Osteocyte (in vitro differentiated cells): ENCODE results near the gene COL15A1. TPM values are rescaled to one million over a fixed set of nuclear protein-coding genes. Genes with fewer than 3 reads are reported as not detected.
"Not testable (repeated sequence)": the region's sequence is repeated elsewhere in the genome, so short reads cannot be mapped to it uniquely, and the experiment has no call there.

Experiments
- DNase-seq: peaks from one replicate; pipeline ENCODE4 v3.0.0; 2021; ENCODE audit warnings: mixed read lengths; ENCODE audit not compliant: unreplicated experiment; ENCODE audit errors: extremely low spot score
- H3K27ac Mint-ChIP-seq: one replicate; pipeline ENCODE4 v1.8.0; 2021; ENCODE audit warnings: mild to moderate bottlenecking, mixed read lengths; ENCODE audit not compliant: unreplicated experiment
- H3K27me3 Mint-ChIP-seq: one replicate; pipeline ENCODE4 v1.8.0; 2021; ENCODE audit warnings: mixed read lengths; ENCODE audit not compliant: unreplicated experiment
- H3K36me3 Mint-ChIP-seq: one replicate; pipeline ENCODE4 v1.8.0; 2021; ENCODE audit warnings: mixed read lengths; ENCODE audit not compliant: unreplicated experiment
- H3K4me1 Mint-ChIP-seq: one replicate; pipeline ENCODE4 v1.8.0; 2021; ENCODE audit warnings: mixed read lengths; ENCODE audit not compliant: unreplicated experiment
- H3K4me3 Mint-ChIP-seq: one replicate; pipeline ENCODE4 v1.8.0; 2021; ENCODE audit warnings: mild to moderate bottlenecking, moderate library complexity, mixed read lengths; ENCODE audit not compliant: unreplicated experiment
- H3K9me3 Mint-ChIP-seq: one replicate; pipeline ENCODE4 v1.8.0; 2021; ENCODE audit warnings: mixed read lengths; ENCODE audit not compliant: unreplicated experiment
- total RNA-seq: library from RNA; stranded (reverse); gene quantifications from 2 replicates; pipeline ENCODE4 v1.2.1, GENCODE V29; 2021
- TF ChIP-seq, protein P1 (sequence below): fragments of 200-600 bp; sonication (generic); IDR thresholded peaks from 2 replicates; pipeline ENCODE4 v1.5.0; 2021; ENCODE audit warnings: antibody characterized with exemption, mild to moderate bottlenecking, moderate library complexity

The COL15A1 gene
- total RNA-seq, 1 donor from 2014 or later: 0.81 TPM

DNA sequence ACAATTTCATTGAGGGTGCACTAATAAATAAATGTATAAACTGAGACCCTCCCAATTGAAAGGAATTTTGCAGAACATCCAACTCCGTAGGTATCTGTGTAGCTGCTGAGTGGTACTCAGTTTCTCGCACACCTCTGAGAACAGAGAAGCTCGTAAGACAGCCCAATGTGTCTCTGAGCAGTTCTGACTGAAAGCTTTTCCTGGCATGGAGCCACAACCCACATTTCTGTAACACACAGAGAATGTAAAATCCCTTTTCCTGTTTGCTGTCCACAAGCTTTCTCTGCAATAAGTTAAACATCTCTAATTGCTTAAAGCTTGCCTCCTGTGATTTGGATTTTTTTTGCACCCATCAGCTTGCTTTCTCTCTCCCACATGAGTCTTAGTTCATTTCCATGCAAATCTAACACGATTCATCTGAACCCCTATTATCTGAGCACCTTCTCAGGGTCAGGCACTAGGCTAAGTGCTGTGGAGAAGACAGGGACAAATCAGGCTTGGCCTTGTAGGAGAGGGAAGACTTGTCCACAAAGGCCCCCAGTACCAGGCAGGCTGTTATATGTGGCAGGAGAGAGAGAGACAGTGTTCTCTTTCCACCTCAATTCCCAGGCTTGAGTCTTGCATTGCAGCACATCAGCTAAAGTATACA is 44.2 kb upstream of the COL15A1 start:
- no peaks in the 10 kb centered on the region for H3K36me3 Mint-ChIP-seq
- peak; percentile 73 for DNase-seq
- H3K27ac Mint-ChIP-seq: no peak overlapping the region
- peaks cover 35% of the 10 kb centered on the region for H3K27me3 Mint-ChIP-seq
- peaks cover 16% of the 10 kb centered on the region for H3K4me1 Mint-ChIP-seq
- H3K9me3 Mint-ChIP-seq: peaks cover 19% of the 10 kb centered on the region
- TF ChIP-seq, protein P1, sequence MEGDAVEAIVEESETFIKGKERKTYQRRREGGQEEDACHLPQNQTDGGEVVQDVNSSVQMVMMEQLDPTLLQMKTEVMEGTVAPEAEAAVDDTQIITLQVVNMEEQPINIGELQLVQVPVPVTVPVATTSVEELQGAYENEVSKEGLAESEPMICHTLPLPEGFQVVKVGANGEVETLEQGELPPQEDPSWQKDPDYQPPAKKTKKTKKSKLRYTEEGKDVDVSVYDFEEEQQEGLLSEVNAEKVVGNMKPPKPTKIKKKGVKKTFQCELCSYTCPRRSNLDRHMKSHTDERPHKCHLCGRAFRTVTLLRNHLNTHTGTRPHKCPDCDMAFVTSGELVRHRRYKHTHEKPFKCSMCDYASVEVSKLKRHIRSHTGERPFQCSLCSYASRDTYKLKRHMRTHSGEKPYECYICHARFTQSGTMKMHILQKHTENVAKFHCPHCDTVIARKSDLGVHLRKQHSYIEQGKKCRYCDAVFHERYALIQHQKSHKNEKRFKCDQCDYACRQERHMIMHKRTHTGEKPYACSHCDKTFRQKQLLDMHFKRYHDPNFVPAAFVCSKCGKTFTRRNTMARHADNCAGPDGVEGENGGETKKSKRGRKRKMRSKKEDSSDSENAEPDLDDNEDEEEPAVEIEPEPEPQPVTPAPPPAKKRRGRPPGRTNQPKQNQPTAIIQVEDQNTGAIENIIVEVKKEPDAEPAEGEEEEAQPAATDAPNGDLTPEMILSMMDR: no peak
- no peak overlapping the region for H3K4me3 Mint-ChIP-seq

GRCh38 chr9:98900244-98900643 is 43.5 kb upstream of the COL15A1 start:
- H3K36me3 Mint-ChIP-seq: no peaks in the 10 kb centered on the region
- H3K4me1 Mint-ChIP-seq: peaks cover 16% of the 10 kb centered on the region
- no peak overlapping the region for H3K4me3 Mint-ChIP-seq
- H3K27me3 Mint-ChIP-seq: peaks cover 28% of the 10 kb centered on the region
- H3K27ac Mint-ChIP-seq: no peak overlapping the region
- H3K9me3 Mint-ChIP-seq: peaks cover 19% of the 10 kb centered on the region
- TF ChIP-seq, protein P1: no peak
- peak; percentile 27 for DNase-seq

- Mint-ChIP-seq H3K27me3 (peaks cover 23% of the 10 kb centered on the region), H3K27ac (no peak overlapping the region), H3K9me3 (peaks cover 17% of the 10 kb centered on the region), H3K4me3 (no peak overlapping the region), H3K4me1 (peaks cover 16% of the 10 kb centered on the region), H3K36me3 (no peaks in the 10 kb centered on the region)
- DNase-seq: peak; percentile 17
- TF ChIP-seq, protein P1: no peak
Observed at GRCh38 chr9:98900725-98901124, 43.0 kb upstream of the COL15A1 start.

GRCh38 chr9:98901843-98902242 is 41.9 kb upstream of the COL15A1 start:
- not testable (repeated sequence) for DNase-seq, H3K36me3 Mint-ChIP-seq, H3K9me3 Mint-ChIP-seq, H3K4me3 Mint-ChIP-seq, H3K27ac Mint-ChIP-seq
- peaks cover 14% of the 10 kb centered on the region for H3K27me3 Mint-ChIP-seq
- H3K4me1 Mint-ChIP-seq: peaks cover 21% of the 10 kb centered on the region

GRCh38 chr9:98902516-98902915 is 41.2 kb upstream of the COL15A1 start:
- Mint-ChIP-seq H3K4me1 (peaks cover 27% of the 10 kb centered on the region), H3K9me3 (no peaks in the 10 kb centered on the region), H3K27ac (no peak overlapping the region), H3K27me3 (peaks cover 10% of the 10 kb centered on the region), H3K36me3 (no peaks in the 10 kb centered on the region), H3K4me3 (no peak overlapping the region)
- DNase-seq: no peak
- TF ChIP-seq, protein P1: no peak
